SK-N-SH (cell line): ENCODE measurements around the gene ASMTL.

Experiments used
- JUND ChIP-seq: IDR thresholded peaks from 2 replicates; pipeline ENCODE4 v1.4.0; 2012
- SIN3A ChIP-seq: IDR thresholded peaks from 2 replicates; pipeline ENCODE4 v1.6.1; 2012; ENCODE audit warnings: low read depth, mild to moderate bottlenecking, low read length, moderate library complexity, borderline replicate concordance
- TF ChIP-seq, protein P1 (sequence below): IDR thresholded peaks from 2 replicates; pipeline ENCODE4 v1.6.1; 2012; ENCODE audit warnings: mild to moderate bottlenecking, low read depth, low read length, moderate library complexity

GRCh38 chrX:1354036-1355019, 98.4 kb downstream of the ASMTL start:
- TF ChIP-seq, protein P1, sequence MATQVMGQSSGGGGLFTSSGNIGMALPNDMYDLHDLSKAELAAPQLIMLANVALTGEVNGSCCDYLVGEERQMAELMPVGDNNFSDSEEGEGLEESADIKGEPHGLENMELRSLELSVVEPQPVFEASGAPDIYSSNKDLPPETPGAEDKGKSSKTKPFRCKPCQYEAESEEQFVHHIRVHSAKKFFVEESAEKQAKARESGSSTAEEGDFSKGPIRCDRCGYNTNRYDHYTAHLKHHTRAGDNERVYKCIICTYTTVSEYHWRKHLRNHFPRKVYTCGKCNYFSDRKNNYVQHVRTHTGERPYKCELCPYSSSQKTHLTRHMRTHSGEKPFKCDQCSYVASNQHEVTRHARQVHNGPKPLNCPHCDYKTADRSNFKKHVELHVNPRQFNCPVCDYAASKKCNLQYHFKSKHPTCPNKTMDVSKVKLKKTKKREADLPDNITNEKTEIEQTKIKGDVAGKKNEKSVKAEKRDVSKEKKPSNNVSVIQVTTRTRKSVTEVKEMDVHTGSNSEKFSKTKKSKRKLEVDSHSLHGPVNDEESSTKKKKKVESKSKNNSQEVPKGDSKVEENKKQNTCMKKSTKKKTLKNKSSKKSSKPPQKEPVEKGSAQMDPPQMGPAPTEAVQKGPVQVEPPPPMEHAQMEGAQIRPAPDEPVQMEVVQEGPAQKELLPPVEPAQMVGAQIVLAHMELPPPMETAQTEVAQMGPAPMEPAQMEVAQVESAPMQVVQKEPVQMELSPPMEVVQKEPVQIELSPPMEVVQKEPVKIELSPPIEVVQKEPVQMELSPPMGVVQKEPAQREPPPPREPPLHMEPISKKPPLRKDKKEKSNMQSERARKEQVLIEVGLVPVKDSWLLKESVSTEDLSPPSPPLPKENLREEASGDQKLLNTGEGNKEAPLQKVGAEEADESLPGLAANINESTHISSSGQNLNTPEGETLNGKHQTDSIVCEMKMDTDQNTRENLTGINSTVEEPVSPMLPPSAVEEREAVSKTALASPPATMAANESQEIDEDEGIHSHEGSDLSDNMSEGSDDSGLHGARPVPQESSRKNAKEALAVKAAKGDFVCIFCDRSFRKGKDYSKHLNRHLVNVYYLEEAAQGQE: no peak
- TF ChIP-seq JUND (no peak), SIN3A (no peak)
